Thyroid gland (tissue), 4 donors: Measurements from ENCODE around the gene CCDC116. TPM values are rescaled to one million over a fixed set of nuclear protein-coding genes. Genes with fewer than 3 reads are reported as not detected.

Experiments
- DNase-seq, 2 donors: peaks; one replicate each; pipeline ENCODE4 v3.0.0-alpha.2; 2019
- H3K27ac ChIP-seq, 3 donors: fragments of 200-600 bp; sonication (generic); 1 replicate in 2 of 3; 2 replicates in 1 of 3; pipeline ENCODE4 v1.5.1; 2016 to 2019; ENCODE audit warnings: mild to moderate bottlenecking in 1 of 3, moderate library complexity in 1 of 3
- H3K27me3 ChIP-seq: fragments of 200-600 bp; sonication (generic); one replicate; pipeline ENCODE4 v1.5.1; 2019
- H3K36me3 ChIP-seq, 2 donors: fragments of 200-600 bp; sonication (generic); one replicate each; pipeline ENCODE4 v1.5.1; 2016 to 2019
- H3K4me1 ChIP-seq, 2 donors: fragments of 200-600 bp; sonication (generic); one replicate each; pipeline ENCODE4 v1.5.1; 2017 to 2019
- H3K4me3 ChIP-seq, 3 donors: fragments of 200-600 bp; sonication (generic); replicated peaks in 1 of 3; 1 replicate in 2 of 3; 2 replicates in 1 of 3; pipeline ENCODE4 v1.5.1; 2016; ENCODE audit warnings: mild to moderate bottlenecking in 1 of 3
- H3K9me3 ChIP-seq: fragments of 200-600 bp; sonication (generic); one replicate; pipeline ENCODE4 v1.5.1; 2017
- CTCF ChIP-seq, 6 experiments: fragments of 200-600 bp in 3 of 6; fragments of 450-650 bp in 3 of 6; sonication (generic) in 3 of 6; IDR thresholded peaks; one replicate each; pipeline ENCODE4 v1.5.1; 2016 to 2019; ENCODE audit warnings: antibody characterized with exemption in 6 of 6, mild to moderate bottlenecking in 2 of 6, inconsistent platforms in 1 of 6, moderate library complexity in 1 of 6
- POLR2A ChIP-seq, 2 donors: fragments of 450-650 bp; IDR thresholded peaks; one replicate each; pipeline ENCODE4 v1.6.1; 2017; ENCODE audit warnings: antibody characterized with exemption in 2 of 2, mild to moderate bottlenecking in 2 of 2, moderate library complexity in 1 of 2
- WGBS, 2 donors: methylation state at CpG; one replicate each; pipeline ENCODE4 v1.1.5; 2017; 5-methylcytosine and 5-hydroxymethylcytosine counted together
- intact Hi-C: fragments of 100-400 bp; cut with DNase I; formaldehyde crosslinking; loops from one replicate; pipeline ENCODE4 v1.15.1; 2023
- total RNA-seq, 4 donors: library from RNA; depleted of rRNA; stranded (reverse); fragments of >200 nt; gene quantifications; one replicate each; pipeline ENCODE4 v1.2.3, GENCODE V29; 2016

CCDC116 gene
- total RNA-seq, 4 donors from 2014 or later, result 0.27 to 1.6 (median 0.74) TPM

- H3K4me3 ChIP-seq, result no peak overlapping the region
- TF ChIP-seq CTCF (IDR thresholded peaks at IDR 0.05), result no peak
- no peak for TF ChIP-seq POLR2A (IDR thresholded peaks at IDR 0.05)
- H3K36me3 ChIP-seq, result peaks cover 3% of the 10 kb centered on the region in 2 donors
- DNase-seq, result no peak
- peaks cover 0 to 3% of the 10 kb centered on the region in 2 donors for H3K4me1 ChIP-seq
- intact Hi-C loops, result no loop called here
- H3K27me3 ChIP-seq, result no peaks in the 10 kb centered on the region
- H3K9me3 ChIP-seq, result no peaks in the 10 kb centered on the region
- 84 to 100% methylated on average over 1 to 3 of the region's 3 CpGs for WGBS, 2 donors
- no peak overlapping the region for H3K27ac ChIP-seq
Observed at GRCh38 chr22:21621025-21621424, 11.5 kb upstream of the CCDC116 start.

DNA sequence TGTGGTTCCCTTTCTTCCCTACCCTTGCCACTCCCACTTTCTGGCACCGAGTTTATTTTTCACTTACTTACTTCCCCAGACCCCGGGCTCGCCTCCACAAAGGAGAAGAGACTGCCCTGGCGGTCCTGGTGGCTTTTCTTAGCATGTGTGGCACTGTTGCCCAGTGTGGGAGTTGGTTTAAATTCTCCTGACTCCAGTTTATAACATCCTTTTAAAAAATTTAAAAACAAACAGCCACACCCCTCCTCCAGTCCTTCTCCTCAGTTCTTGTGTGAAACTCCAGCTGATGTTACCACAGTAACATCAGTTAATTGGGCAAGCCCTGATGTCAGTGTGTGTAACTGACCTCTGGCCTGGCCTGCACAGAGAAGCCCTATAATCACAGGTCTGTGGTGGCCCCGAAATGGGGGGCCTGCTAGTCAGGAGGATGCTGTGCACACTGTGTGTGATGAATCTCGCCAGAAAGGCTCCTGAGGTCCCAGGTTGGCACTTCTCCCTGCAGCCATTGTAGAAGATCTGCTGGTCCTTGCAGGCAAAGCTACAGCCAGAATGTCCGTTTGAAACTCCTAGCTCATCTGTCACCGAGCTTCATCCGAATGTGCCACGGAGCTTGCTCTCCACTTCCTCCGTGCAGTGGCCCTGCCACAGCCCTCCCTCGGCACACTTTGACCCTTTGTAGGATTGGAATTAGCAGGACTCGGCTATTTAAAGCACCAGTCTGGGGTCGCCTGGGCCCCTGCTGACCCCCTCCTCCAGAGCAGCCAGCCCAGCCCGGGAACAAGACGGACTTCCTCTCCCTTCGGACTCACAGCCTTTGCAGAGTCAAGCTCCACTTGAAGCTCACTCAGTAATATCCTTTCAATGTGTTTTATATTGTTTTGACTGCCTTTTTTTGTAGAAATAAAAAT lies 10.3 kb upstream of the CCDC116 start:
- H3K9me3 ChIP-seq, result no peaks in the 10 kb centered on the region
- H3K4me3 ChIP-seq, result no peak overlapping the region
- no peak overlapping the region for H3K27ac ChIP-seq
- peaks cover 3% of the 10 kb centered on the region in 2 donors for H3K36me3 ChIP-seq
- DNase-seq, result no peak
- TF ChIP-seq CTCF (IDR thresholded peaks at IDR 0.05) (no peak), POLR2A (IDR thresholded peaks at IDR 0.05) (no peak)
- peaks cover 0 to 12% of the 10 kb centered on the region in 2 donors for H3K4me1 ChIP-seq
- WGBS, 2 donors, result 73 to 79% methylated on average over 15 to 17 of the region's 17 CpGs
- intact Hi-C loops, result no loop called here
- H3K27me3 ChIP-seq, result no peaks in the 10 kb centered on the region

DNA sequence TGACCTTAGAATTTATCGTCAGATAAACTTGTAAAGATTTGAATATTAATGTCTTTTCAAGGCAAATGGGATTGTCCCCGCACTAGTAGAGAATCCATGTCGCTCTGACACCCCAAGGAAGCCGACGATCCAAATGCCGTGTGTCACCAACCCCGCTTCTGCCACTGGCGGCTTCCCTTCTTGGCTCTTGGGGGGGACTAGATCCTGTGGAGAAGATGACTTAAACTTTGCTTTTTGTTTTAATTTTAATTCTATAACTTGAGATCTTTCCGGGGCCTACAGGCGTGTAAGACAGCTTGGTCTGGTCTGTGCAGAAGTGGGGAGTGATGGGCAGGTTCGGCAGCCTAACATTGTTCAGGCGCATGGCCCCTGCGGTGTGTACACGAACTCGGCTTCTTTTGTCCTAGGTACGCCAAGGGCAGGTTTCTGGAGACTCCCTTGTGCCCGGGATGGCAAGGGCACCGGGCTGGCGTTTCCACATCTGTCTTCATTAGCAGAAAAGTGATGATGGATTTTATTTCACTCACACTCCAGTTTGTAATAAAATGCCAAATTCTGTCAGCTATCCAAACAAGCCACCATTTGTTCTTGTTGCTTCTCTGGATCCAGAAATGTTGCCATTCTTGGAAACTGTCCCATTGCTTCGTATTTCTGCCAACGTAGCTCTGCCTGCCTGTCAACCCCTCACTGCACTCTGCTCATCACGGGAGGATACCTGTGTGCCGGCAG lies 9.5 kb upstream of the CCDC116 start:
- intact Hi-C loops, result no loop called here
- Histone ChIP-seq H3K4me1 (peaks cover 0 to 12% of the 10 kb centered on the region in 2 donors), H3K36me3 (peaks cover 3% of the 10 kb centered on the region in 2 donors), H3K27me3 (no peaks in the 10 kb centered on the region), H3K9me3 (no peaks in the 10 kb centered on the region), H3K4me3 (no peak overlapping the region), H3K27ac (no peak overlapping the region)
- 90 to 91% methylated on average over 23 of the region's 23 CpGs for WGBS, 2 donors
- TF ChIP-seq POLR2A (IDR thresholded peaks at IDR 0.05) (no peak), CTCF (IDR thresholded peaks at IDR 0.05) (no peak)
- no peak for DNase-seq

GRCh38 chr22:21623648-21623970 lies 9.0 kb upstream of the CCDC116 start:
- H3K4me3 ChIP-seq, result no peak overlapping the region
- H3K27ac ChIP-seq, result no peak overlapping the region
- no peaks in the 10 kb centered on the region for H3K27me3 ChIP-seq
- WGBS, 2 donors, result 63 to 83% methylated on average over 4 to 6 of the region's 7 CpGs
- intact Hi-C loops, result no loop called here
- peaks cover 3% of the 10 kb centered on the region in 2 donors for H3K36me3 ChIP-seq
- peak in 1 of 2 donors; percentile 14 for DNase-seq
- TF ChIP-seq CTCF (IDR thresholded peaks at IDR 0.05), result no peak
- no peak for TF ChIP-seq POLR2A (IDR thresholded peaks at IDR 0.05)
- peaks cover 4 to 17% of the 10 kb centered on the region in 2 donors for H3K4me1 ChIP-seq
- H3K9me3 ChIP-seq, result no peaks in the 10 kb centered on the region
